Ascending aorta (tissue), 2 donors: ENCODE measurements around the gene ILDR1. TPM values are rescaled to one million over a fixed set of nuclear protein-coding genes. Genes with fewer than 3 reads are reported as not detected.

Source experiments
- DNase-seq, 2 donors: peaks; one replicate each; pipeline ENCODE4 v3.0.0-alpha.2; 2019; ENCODE audit warnings: low spot score in 2 of 2
- H3K27ac ChIP-seq, 2 donors: fragments of 200-600 bp; sonication (generic); one replicate each; pipeline ENCODE4 v1.5.1; 2016 to 2017; ENCODE audit warnings: mild to moderate bottlenecking in 1 of 2
- H3K27me3 ChIP-seq: fragments of 200-600 bp; sonication (generic); one replicate; pipeline ENCODE4 v1.5.1; 2017
- H3K36me3 ChIP-seq, 2 donors: fragments of 200-600 bp; sonication (generic); one replicate each; pipeline ENCODE4 v1.5.1; 2016
- H3K4me1 ChIP-seq, 2 donors: fragments of 200-600 bp; sonication (generic); one replicate each; pipeline ENCODE4 v1.5.1; 2016 to 2017; ENCODE audit warnings: mild to moderate bottlenecking in 1 of 2
- H3K4me3 ChIP-seq, 2 donors: fragments of 200-600 bp; sonication (generic); one replicate each; pipeline ENCODE4 v1.5.1; 2016 to 2017; ENCODE audit warnings: mild to moderate bottlenecking in 1 of 2
- H3K9me3 ChIP-seq, 2 donors: fragments of 200-600 bp; sonication (generic); one replicate each; pipeline ENCODE4 v1.5.1; 2016
- intact Hi-C: fragments of 100-400 bp; cut with DNase I; formaldehyde crosslinking; loops from one replicate; pipeline ENCODE4 v1.15.1; 2023
- total RNA-seq: library from RNA; depleted of rRNA; stranded (reverse); fragments of >200 nt; gene quantifications from one replicate; pipeline ENCODE4 v1.1.0, GENCODE V29; 2016
- TF ChIP-seq, protein P1 (sequence below), 3 experiments: fragments of 200-600 bp in 2 of 3; fragments of 450-650 bp in 1 of 3; sonication (generic) in 2 of 3; IDR thresholded peaks; one replicate each; pipeline ENCODE4 v1.5.1; 2016 to 2019; ENCODE audit warnings: antibody characterized with exemption in 3 of 3, mild to moderate bottlenecking in 1 of 3, moderate library complexity in 1 of 3

The ILDR1 gene
- total RNA-seq, 1 donor from 2014 or later = not detected

GRCh38 chr3:121999931-122000330 lies 22.1 kb downstream of the ILDR1 start:
- Histone ChIP-seq H3K27me3 (no peaks in the 10 kb centered on the region), H3K4me1 (peaks cover 0 to 2% of the 10 kb centered on the region in 2 donors), H3K36me3 (no peaks in the 10 kb centered on the region), H3K9me3 (no peaks in the 10 kb centered on the region), H3K4me3 (no peak overlapping the region), H3K27ac (no peak overlapping the region)
- TF ChIP-seq, protein P1, sequence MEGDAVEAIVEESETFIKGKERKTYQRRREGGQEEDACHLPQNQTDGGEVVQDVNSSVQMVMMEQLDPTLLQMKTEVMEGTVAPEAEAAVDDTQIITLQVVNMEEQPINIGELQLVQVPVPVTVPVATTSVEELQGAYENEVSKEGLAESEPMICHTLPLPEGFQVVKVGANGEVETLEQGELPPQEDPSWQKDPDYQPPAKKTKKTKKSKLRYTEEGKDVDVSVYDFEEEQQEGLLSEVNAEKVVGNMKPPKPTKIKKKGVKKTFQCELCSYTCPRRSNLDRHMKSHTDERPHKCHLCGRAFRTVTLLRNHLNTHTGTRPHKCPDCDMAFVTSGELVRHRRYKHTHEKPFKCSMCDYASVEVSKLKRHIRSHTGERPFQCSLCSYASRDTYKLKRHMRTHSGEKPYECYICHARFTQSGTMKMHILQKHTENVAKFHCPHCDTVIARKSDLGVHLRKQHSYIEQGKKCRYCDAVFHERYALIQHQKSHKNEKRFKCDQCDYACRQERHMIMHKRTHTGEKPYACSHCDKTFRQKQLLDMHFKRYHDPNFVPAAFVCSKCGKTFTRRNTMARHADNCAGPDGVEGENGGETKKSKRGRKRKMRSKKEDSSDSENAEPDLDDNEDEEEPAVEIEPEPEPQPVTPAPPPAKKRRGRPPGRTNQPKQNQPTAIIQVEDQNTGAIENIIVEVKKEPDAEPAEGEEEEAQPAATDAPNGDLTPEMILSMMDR (IDR thresholded peaks at IDR 0.05) = no peak
- no peak for DNase-seq
- intact Hi-C loops = no loop called here

DNA sequence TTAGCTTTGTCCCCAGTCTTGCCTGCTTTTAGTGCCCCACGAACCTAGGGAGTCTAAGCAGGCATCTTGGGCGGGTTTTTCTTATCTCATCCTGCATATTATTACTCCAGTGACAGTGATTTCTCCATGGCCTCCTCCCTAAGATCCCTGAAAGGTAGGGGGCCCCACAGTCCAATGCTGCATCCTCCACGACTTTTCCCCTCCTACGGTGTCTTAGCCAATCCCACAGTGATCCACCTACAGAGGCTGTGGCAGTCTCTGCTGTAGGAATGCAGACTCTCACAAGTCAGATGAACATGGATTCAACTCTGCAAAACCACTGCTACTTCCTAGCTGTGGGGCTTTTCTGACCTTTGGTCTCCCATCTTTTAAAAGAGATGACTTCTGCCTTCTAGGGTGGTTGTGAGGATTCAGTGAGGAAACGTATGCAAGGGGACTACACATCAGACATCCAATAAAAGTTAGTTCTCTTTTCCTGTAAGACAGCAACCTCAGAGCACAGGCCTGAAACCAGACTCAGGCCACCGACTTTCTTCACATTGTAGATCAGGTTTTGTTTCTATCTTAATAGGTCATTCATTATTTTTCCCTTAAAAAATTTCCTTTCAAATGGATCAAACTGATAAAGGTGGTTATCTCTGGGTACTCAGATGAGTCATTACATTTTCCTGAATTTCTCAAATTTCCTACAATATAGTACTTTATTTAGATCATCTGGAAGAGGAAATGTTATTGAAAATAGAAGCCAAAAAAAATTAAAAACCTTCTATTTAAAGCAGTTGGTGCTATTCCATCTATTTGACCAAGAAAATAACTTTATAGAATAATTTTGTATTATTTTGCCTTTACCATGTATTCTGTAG lies 23.2 kb downstream of the ILDR1 start:
- TF ChIP-seq, protein P1 (IDR thresholded peaks at IDR 0.05) = no peak

DNA sequence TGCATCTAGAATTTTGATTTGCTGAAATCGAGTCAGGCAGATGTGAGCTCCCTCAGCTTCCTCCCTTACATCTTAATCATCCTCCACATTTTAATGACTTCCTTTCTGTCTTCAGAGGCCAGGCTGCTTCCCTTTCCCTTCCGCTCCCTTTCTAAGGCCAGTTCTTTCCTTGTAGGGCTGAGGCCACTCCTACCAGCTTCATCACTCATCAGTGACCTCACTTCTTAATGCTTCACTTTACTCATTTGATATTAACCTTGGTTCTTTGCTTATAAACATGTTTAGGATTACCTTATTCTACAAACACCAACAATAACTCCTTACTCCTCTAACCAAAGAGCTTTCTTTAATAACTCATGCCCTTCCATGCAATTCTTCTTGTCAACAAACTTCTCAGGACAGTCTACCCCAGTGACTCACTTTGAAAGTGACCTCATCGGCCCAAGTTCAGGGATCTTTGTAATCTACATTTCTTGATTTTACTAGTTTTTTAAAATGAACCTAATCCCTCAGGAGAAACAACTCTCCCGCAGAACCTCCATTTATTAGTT lies 23.9 kb downstream of the ILDR1 start:
- no peak for DNase-seq
- Histone ChIP-seq H3K4me1 (peaks cover 0 to 2% of the 10 kb centered on the region in 2 donors), H3K9me3 (no peaks in the 10 kb centered on the region), H3K27me3 (no peaks in the 10 kb centered on the region), H3K27ac (peak overlapping the region; percentile 27 to 41), H3K36me3 (no peaks in the 10 kb centered on the region), H3K4me3 (no peak overlapping the region)
- intact Hi-C loops = no loop called here
- TF ChIP-seq, protein P1 (IDR thresholded peaks at IDR 0.05) = no peak

More for the DNA sequence above, 23.2 kb downstream of the ILDR1 start:
- H3K27ac ChIP-seq = peak overlapping the region; percentile 39 to 41
- H3K36me3 ChIP-seq = no peaks in the 10 kb centered on the region
- H3K4me3 ChIP-seq = no peak overlapping the region
- H3K27me3 ChIP-seq = no peaks in the 10 kb centered on the region
- H3K4me1 ChIP-seq = peaks cover 0 to 2% of the 10 kb centered on the region in 2 donors
- intact Hi-C loops = no loop called here
- H3K9me3 ChIP-seq = no peaks in the 10 kb centered on the region
- DNase-seq = no peak

GRCh38 chr3:121997372-121997771 lies 24.7 kb downstream of the ILDR1 start:
- no peak for DNase-seq

DNA sequence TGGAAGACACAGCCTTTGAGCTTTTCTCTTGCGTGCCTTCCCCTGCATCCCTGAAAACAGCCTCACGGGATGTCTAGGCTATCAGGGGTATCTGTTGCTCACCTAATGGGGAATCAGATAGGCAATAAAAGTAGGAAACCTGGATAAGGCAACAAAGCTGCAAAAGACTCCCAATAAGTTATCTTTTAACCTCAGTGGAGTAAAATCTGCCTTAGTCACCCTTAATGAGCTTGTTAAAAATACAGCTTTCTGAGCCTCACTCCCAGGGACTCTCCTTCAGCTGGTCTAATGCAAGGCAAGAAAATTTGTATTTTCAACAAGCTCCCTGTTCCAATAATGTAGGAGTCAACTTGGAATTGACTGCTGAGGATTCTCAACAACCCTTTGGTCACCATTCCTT lies 25.6 kb downstream of the ILDR1 start:
- H3K4me1 ChIP-seq = peaks cover 0 to 2% of the 10 kb centered on the region in 2 donors
- intact Hi-C loops = no loop called here
- no peaks in the 10 kb centered on the region for H3K36me3 ChIP-seq
- H3K9me3 ChIP-seq = no peaks in the 10 kb centered on the region
- no peak for DNase-seq
- H3K27me3 ChIP-seq = no peaks in the 10 kb centered on the region
- no peak overlapping the region for H3K27ac ChIP-seq
- TF ChIP-seq, protein P1 (IDR thresholded peaks at IDR 0.05) = no peak
- no peak overlapping the region for H3K4me3 ChIP-seq

More at GRCh38 chr3:121997372-121997771, 24.7 kb downstream of the ILDR1 start:
- Histone ChIP-seq H3K27me3 (no peaks in the 10 kb centered on the region), H3K36me3 (no peaks in the 10 kb centered on the region), H3K9me3 (no peaks in the 10 kb centered on the region), H3K4me1 (peaks cover 0 to 2% of the 10 kb centered on the region in 2 donors), H3K27ac (peak overlapping the region in 1 of 2 donors; percentile 22), H3K4me3 (no peak overlapping the region)
- intact Hi-C loops = no loop called here
- TF ChIP-seq, protein P1 (IDR thresholded peaks at IDR 0.05) = no peak
